GM19023 (cell line): Measurements from ENCODE around the gene WWC1.
"Not testable (repeated sequence)": the region's sequence is repeated elsewhere in the genome, so short reads cannot be mapped to it uniquely, and the experiment has no call there.

ENCODE experiments used
- ATAC-seq: cut with Tn5 transposase; IDR thresholded peaks from one replicate; pipeline ENCODE4 v1.9.1; 2021; ENCODE audit warnings: mild to moderate bottlenecking, moderate library complexity; ENCODE audit not compliant: unreplicated experiment

Gene WWC1

DNA sequence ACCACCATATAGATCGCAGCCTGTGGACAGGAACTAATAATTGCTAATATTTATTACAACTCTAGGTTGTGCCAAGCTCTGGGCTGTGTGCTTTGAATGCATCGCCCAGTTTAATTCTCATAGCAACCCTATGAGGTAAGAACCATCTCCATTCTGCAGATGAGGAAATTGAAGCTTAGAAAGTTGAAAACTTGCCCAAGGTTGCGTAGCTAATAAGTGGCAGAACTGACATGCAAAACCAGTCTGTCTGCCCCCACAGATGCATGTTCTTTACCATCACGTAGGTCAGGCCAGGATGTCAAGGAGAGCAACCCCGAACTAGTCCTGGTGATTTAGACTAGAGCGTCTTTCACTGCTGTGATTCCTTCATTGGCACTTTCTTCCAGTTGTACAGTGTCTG, 15.6 kb downstream of the WWC1 start:
- ATAC-seq, result no peak

DNA sequence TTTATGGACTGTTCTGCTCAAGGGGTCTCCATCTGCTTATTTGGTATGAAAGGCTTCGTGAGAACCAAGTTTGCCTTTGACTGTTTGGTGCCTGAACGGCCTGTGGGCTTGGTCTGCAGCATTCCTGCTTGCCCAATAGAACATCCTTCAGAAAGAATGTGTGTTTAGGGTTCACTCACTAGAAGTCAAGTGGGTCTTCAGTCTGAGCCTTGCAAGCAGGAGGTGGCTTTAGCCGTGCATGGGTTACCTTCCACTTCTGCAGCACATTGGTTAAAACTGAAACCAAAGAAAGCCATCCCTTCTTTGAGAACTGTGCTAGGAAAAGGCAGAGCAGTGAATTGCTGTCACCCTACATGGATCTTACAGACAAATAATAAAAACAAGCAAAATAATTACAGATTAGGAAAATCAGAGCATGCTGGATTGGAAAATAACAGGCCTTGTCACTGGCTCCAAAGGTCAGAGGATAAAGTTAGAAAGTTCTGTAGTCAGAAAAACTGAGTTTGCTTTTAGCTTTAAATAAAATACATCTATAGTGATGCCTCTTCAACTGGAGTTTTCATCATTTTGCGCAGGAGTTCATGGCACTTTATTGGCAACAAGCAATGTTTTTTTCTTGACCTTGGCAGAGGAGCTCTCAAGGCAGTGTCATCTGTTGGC, 16.6 kb downstream of the WWC1 start:
- ATAC-seq, result no peak

DNA sequence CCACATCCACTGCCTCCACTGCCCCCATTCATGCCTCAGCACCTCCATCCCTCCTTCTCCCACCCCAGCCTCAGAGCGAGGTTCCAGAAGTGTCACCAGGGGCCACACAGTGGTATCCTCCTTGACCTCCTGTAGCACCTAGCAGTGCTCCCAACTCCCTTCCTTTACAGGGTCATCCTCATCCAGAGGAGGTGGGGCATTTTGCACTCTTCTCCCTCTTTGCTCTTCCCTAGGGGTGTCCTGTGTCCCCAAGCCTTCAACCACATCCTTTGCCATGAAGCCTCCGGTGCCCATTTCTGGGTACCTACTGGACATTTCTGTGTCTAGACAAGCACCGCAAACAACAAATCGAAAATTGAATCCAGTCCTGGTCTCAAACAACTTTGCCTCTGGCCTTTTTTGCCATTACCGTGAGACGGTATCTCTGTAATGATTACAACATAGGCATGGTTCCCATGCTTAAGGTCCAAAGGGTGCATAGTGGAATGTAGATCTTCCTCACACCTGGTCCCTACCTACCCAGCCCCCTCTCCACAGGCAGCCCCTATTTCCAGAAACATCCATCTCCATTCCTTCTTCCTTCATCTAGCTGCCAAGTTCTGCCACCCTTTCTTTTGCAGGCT, 17.6 kb downstream of the WWC1 start:
- ATAC-seq, result no peak

DNA sequence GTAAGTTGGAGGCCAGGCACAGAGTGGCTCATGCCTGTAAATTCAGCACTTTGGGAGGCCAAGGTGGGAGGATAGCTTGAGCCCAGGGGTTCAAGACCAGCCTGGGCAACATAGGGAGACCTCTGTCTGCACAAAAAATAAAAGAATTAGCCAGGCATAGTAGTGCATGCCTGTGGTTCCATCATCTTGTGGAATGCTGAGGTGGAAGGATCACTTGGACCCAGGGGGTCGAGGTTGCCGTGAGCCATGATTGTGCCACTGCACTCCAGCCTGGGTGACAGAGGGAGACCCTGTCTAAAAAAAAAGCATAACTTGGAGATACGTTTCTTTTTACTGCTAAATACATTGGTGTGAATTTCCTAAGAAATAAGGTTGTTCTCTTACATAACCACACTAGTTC, 19.1 kb downstream of the WWC1 start:
- ATAC-seq, result not testable (repeated sequence)

DNA sequence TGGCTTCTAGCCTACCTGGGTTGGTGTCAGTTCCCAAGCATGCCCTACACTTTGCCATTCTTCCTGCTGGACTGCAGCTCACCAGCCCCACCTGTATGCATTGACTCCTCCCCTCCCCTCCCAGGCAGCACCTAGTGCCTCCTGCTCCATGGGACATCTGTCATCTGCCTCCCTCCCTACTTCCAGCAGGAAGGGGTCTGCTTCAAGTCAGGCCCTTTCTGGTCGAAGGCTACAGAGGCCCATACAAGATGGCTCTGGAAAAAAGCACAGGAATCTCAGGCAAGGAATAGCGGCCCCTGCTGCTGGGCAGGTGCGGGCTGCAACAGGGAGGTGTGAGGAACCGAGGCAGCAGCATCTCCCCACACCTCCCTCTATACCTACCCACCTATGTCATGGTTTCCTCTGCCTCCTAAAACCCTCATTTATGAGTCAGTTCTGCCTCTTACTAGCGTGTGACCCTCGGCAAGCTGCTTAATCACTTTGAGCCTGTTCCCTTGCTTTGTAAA, 19.7 kb downstream of the WWC1 start:
- no peak for ATAC-seq

DNA sequence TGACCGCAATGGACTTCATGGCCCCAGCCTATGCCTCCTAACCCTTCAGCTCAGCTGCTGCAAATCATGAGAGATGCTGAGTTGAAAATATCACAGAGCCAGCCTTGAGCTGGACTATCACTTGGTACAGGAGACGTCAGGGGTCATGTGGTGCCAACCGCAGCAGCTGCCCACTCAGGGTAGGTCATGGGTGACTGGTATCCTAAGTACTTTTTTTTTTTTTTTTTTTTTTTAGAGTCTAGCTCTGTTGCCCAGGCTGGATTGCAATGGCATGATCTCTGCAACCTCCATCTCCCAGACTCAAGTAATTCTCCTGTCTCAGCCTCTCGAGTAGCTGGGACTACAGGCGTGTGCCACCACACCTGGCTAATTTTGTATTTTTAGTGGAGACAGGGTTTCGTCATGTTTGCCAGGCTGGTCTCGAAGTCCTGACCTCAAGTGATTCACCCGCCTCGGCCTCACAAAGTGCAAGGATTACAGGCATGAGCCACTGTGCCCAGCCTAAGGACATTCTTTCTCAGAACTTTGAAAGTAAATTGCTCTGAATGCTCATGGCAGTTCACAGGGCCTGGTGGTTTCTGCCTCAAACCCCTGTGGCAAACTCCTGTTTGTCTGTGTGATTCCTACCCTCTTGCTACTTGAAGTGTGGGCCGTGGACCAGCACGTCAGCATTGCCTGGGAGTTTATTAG, 21.3 kb downstream of the WWC1 start:
- no peak for ATAC-seq

DNA sequence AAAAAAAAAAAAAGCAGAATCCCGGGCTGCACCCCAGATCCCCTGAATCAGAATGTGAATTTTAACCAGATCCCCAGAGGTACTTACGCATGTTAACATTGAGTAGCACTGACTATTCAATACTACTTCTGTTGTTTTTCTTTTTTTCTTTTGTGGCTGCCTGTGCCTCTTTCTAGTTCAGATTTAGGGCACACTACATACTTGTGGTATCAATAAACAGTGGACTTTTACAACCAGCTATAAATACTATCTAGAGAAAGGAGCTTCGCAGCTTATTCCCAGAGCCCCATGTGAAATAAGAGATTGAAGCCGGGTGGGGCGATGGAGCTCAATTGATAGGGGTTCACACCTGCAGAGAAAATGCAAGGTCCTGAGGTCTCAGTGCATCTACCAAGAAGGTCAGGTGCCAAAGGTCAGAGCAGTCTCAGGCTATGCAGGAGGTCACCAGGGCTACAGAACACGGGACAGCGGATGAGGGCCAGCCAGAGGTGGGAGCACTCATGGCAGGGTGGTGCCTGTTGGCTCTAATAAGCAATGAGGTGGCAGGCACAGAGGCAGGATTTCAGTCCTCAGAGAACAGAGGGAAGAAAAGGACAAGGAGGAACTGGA, 22.3 kb downstream of the WWC1 start:
- no peak for ATAC-seq

DNA sequence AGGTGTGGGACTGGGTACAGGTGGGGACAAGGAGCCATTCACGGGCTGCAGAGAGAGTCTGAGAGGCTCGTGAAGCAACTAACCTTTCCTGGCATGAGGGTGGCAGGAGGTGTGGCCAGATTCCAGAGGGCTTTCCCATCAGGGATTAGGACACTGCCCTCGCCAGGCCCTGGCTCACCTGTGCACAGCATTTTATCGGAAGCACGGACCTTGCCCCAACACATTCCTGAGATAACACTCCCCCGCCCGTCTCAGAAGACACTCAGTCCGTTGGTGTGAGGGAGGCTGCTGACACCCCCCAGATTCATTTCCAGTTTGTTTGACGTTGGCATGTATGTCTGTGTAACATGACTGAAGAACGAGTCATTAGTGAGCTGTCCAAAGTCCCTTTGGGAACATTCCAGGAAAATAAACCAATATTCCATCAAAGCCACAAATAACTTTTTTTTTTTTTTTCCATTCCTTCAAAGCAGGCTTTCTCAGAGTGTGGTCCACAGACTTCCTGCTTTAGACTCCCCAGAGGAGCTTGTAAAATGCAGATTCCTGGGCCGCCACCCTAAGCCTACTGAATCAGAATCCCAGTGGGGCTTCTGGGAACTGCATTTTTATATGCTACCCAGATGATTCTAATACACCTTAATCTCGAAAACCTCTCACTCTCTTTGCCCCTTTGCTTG, 23.4 kb downstream of the WWC1 start:
- no peak for ATAC-seq

DNA sequence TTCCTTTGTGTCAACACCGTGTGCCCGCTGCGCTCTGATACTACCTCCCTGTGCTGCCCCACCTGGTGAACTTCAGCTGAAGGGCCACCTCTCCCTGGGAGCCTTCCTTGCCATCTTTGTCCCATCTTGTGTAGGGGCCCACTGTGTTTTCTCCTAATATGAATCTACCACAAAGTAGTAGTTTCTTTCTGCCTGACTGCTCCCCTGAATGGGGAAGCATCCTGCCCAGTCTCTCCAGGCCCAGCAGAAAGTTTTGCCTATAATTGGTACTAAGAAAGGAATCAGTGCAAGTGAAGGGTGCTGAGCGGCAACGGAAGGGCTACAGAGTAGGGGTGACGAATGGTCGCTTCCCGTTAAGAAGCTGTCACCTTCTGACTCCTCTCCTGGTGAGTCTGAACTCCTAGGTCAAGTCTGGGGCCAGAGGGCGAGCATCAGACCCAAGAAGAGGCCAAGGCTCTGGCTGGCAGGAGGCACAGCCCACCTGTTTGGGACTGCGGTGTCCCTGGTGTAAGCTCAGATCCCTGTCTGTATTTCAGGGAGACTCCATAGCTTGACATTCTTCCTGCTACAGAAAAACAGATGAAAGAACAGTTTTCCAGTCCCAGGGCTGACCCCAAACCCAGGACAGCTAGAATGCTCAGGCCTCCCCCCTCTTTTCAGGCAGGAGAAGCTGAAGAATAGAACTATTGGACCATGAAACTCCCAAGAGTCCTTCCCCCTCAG, 24.1 kb downstream of the WWC1 start:
- ATAC-seq, result no peak

DNA sequence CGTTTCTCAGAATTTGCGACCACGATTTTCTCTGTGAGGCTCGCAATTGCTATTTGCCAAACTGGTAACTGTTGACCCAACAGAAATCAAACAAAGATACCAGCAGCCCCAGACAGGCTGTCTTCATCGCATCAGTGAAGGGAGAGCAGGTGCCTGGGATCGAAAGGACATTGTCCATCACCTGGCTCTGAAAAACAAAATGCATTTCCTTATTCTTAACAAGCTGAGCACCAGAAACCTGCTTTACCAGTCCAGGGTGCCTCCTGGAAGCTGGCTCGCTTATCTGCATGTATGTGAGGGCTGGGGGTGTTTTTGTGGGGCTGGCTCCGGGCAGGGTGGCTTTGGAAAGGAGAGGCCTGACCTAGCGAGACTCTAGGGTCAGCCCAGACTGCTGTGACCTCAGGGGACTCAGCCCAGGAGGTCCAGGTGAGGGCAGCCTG, 24.7 kb downstream of the WWC1 start:
- ATAC-seq, result no peak

DNA sequence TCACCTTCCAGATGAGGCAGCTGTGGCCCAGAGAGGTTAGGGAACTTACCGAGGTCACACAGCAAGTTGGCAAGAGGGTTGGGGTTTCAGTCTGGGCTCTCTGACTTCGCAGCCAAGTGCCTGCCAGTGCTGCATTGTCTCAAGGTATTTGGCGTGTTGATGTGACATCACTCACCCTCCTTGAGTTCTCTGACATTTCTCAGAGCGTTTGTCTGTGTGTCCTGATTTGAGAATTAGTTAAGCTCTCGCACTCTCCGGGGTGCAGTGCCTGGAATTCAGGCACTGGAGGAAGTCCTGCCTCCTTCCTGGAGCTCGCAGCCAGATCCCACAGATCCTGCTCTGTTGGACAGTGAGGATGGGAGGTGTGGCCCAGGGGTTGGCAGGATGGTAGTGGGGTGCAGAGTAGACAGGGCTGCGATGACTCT, 25.7 kb downstream of the WWC1 start:
- ATAC-seq, result no peak

DNA sequence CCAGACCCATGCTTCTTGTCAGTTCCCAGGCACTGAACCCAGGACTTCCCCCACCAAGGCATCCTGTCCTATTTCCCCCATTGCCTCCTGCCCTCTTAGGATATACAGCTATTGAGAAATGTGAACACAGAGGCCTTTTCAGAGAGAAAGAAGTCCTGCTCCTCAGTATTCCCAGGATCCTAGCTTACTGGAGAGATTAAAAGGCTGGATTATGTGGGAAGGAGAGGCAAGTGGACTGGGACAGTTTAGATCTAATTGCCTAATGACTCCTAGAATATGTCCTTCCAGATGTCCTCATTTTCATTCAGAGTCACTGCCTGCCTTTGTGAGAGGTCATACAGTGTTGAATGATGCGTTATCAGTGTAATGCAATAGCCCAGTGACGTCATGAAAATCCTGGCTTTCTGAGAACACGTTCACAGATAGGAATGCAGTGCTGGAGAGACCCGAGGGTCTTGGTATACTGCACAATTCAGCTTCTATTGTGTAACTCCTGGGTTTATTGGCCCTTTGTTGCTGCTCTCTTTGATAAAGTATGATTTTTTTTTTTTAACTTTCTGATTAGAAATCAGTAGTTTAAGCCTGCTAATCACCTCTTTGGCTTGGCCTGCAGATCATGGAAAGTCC, 26.2 kb downstream of the WWC1 start:
- ATAC-seq, result no peak

DNA sequence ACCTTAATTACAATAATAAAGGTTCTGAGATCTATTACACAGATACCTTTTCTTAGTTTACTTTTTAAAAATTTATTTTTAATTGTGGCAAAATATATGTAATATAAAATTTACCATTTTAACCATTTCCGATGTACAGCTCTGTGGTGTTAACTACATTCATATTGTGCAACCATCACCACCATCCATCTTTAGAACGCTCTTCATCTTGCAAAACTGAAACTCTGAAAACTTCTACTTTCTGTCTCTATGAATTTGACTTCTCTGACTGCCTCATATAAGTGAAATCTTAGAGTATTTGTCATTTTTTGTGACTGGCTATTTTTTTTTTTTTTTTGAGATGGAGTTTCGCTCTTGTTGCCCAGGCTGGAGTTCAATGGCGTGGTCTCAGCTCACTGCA, 26.8 kb downstream of the WWC1 start:
- no peak for ATAC-seq

DNA sequence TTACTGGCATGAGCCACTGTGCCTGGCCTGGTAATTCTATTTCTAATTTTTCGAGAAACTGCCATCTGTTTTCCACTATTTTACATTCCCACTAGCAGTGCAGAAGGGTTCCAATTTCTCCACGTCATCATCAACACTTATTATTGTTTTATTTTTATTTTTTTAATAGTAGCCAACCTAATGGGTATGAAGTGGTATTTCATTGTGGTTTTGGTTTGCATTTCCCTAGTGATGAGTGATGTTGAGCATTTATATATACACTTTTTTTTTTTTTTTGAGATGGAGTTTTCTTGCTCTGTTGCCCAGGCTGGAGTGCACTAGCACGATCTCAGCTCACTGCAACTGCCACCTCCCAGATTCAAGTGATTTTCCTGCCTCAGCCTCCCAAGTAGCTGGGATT, 28.3 kb downstream of the WWC1 start:
- ATAC-seq, result no peak

DNA sequence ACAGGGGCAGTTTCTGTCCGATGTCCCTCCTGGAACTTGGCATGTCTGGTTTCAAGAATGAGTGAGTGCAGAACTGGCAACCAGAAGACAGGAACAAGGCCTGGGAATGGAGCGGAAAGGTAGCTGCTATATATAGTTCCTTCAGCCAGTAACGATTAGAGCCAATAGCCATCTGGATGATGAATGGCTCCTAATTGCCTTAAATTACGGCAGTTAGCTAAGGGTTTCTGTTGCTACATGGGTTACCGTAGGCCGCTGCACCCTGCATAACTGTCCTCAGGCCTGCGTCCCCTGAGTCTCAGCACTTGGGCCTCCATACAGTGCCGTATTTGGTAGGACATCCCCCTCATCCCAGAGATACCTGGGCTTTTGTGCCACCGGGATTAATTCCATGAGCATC, 29.4 kb downstream of the WWC1 start:
- no peak for ATAC-seq

DNA sequence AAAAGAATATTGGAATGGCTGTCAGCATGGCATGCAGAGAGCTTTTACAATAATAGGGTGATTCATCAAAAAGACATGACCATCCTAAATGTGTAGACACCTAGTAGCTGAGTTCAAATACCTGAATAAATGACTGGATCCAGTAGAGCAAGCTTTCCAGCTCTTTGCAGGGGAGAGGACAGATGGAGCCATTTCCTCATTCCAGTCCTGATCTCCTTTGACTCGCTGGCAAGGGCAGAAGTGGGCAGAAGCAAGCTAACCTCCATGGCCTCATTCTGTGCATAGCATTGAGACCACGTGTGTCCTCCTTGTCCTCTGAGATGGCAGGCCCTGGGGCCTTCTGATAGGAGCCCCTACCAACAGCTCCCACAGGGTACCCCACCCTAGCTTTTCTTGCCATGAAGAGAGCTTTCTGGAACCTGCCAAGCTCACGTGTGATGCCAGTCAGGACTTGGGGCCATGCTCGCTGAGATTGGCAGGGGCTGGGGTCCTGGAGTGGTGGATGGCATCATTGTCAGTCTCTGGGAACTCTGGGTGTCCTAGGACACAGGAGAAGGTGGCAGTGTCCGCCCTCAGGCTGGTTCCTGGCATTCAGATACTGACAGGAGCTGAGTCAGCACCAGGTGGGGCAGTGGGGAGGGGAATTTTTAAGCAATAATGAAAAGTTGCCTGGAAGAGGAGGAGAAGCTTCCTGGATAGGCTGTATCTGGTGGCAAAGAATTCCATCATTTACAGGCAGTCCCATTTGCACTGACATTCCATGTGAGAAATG, 33.6 kb downstream of the WWC1 start:
- ATAC-seq, result no peak

DNA sequence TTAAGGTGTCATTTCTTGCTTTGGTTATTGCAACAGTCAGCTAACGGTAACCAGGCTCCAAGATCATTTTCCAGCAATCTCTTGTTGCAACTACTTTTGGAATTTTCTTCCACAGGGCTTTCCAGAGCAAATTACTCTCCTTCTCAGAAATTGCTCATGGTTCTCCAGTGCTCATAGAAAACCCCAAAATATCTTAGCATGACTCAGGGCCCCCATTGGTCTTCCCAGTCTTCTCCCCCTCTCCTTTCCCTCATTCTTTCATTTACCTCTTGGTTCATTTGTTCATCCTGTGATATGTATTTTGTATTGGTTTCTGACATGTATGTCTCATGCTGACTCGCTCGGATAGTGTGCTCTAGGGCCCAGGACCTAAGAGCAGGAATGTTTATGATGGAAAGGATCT, 35.6 kb downstream of the WWC1 start:
- ATAC-seq, result no peak

DNA sequence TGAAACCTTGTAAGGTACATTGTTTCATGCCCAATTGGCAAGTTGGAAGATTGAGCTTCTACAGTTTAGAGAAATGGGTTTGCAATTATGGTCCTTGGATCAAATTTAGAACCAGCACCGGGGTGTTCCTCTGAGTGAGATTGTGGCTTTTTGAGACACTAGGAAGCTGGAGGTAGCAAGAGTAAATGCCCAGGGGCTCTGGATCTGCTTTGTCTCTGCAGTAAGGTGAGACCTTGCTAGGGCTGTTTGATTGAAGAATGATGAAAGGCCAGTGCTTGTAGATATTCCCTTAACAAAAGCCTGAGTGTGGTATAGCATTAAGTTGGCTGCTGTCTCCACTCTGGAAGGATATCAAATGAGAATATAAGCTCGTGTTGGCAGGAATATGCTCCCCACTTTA, 36.0 kb downstream of the WWC1 start:
- no peak for ATAC-seq

DNA sequence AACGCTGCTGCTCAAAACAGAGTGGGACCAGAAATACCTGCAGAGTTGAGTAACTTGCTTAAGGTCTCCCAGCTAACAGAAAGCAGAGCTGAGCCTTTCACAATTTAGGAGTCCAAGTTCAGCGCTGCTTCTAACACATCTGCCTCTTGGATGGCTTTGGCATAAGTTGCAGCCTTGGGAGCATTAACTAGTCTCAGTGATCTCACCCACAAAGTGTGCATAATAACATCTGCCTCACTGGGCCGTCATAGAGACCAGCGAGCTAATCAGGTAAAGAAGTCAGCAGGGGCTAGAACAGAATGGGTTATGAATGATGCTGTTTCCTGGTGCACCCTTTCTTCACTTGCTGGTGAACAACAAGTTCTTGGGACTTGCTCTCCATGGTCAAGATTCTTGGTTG, 36.5 kb downstream of the WWC1 start:
- no peak for ATAC-seq
